ENCODE results near the gene LDB2.

- TF ChIP-seq, protein P1, sequence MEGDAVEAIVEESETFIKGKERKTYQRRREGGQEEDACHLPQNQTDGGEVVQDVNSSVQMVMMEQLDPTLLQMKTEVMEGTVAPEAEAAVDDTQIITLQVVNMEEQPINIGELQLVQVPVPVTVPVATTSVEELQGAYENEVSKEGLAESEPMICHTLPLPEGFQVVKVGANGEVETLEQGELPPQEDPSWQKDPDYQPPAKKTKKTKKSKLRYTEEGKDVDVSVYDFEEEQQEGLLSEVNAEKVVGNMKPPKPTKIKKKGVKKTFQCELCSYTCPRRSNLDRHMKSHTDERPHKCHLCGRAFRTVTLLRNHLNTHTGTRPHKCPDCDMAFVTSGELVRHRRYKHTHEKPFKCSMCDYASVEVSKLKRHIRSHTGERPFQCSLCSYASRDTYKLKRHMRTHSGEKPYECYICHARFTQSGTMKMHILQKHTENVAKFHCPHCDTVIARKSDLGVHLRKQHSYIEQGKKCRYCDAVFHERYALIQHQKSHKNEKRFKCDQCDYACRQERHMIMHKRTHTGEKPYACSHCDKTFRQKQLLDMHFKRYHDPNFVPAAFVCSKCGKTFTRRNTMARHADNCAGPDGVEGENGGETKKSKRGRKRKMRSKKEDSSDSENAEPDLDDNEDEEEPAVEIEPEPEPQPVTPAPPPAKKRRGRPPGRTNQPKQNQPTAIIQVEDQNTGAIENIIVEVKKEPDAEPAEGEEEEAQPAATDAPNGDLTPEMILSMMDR (IDR thresholded peaks at IDR 0.05): no peak
- TF ChIP-seq EP300 (IDR thresholded peaks at IDR 0.05): no peak
Measured at GRCh38 chr4:16750882-16751642, 147.4 kb downstream of the LDB2 start.

Measured in tibial nerve (tissue), 4 donors.